IPS DF 4.7 (cell line): ENCODE results near the gene ZNF575.

Experiments used
- DNase-seq: peaks from one replicate; pipeline ENCODE4 v3.0.0-alpha.2; 2013; ENCODE audit warnings: low spot score; ENCODE audit errors: extremely low read depth

The ZNF575 gene, protein sequence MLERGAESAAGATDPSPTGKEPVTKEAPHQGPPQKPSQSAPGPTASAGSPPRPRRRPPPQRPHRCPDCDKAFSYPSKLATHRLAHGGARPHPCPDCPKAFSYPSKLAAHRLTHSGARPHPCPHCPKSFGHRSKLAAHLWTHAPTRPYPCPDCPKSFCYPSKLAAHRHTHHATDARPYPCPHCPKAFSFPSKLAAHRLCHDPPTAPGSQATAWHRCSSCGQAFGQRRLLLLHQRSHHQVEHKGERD

DNA sequence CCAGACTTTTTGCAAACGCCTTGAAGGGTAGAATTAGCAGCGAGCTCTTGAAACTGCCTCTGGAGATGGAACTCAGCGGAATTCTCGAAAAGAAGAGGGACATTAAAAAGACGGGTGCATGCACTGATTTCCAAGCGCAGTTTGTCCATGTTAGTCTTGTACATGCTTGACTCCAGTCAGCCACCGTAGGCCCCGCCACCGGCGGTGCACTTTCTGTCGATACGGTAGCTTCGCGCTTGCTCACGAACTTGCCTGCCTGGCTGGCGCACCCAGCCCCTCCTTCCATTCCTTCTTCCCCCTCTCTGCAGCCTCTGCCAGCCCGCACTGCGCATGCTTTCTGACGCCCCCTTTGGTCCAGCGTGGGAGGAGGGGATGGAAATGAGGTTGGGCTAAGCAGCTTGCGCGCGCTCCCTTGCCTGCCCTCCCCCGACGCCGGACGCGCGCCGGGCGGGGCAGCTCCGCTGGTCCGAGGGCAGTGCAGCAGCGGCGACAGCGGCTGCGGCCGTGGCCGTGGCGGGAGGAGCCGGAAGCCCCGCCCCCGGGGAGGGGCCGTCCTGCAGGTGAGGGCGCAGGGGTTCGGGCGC lies at the start of gene ZNF575:
TSS of gene ZNF575 (plus strand) at position 227 of the 584 bp plus-strand sequence. CDS start 1,235 bp downstream, outside the sequence.
- no peak for DNase-seq

DNA sequence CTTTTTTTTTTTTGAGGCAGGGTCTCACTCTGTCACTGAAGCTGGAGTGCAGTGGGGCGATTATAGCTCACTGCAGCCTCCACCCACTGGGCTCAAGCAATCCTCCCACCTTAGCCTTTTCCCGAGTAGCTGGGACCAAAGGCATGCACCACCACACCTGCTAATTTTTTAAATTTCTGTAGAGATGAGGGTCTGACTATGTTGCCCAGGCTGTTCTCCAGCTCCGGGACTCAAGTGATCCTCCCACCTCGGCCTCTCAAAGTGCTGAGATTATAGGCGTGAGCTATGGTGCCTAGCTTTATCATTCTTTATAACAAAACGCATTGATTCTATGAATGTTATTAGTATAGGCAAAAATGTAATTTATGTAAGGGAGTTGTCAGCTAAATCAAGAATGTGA lies 49.7 kb upstream of the ZNF575 start:
- DNase-seq: no peak

DNA sequence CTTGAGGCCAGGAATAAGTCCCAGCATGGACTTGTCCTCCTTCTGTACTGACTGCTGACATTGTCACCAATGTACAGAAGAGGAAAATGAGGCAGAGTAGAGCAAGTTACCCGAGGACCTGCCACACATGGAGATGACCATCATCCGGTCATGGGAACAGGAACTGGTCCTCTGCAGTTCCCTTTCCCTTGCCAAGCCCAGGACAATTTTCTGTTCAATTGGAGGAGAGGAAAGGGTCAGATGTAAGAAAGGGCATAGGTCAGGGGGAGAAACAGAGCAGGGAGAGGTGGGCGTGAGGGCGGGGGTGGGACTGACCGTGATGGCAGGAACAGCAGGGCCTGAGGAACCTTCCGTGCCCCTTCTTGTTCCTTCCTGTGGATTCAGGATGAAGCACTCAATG lies 47.0 kb upstream of the ZNF575 start:
- DNase-seq: no peak

DNA sequence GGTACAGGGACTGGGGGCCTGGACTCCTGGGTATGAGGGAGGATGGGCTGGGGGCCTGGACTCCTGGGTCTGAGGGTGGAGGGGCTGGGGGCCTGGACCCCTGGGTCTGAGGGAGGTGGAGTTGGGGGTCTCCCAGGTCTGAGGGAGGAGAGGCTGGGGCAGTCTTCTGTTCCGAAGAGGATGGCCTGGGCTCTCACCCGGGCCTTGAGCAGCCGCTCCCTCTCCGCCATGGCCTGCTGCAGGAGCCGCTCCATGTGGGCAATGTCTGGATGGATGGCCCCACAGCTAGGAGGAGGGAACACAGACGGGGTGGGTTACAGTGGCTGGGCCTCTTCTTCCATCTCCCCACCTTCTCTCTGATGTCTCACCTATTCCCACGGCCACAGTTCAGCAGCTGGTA lies 46.6 kb upstream of the ZNF575 start:
- DNase-seq: no peak

DNA sequence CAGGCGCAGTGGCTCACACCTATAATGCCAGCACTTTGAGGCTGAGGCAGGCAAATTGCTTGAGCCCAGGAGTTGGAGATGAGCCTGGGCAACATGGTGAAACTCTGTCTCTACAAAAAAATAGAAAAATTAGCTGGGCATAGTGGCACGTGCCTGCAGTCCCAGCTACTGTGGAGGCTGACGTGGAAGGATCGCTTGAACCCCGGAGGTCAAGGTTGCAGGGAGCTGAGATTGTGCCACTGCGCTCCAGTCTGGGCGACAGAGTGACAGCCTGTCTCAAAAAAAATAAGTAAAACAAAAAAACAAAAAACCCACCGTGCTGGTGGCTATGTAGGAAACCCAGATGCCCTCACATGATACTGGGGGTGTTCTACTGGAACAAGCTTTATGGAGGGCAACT lies 44.8 kb upstream of the ZNF575 start:
- DNase-seq: no peak

DNA sequence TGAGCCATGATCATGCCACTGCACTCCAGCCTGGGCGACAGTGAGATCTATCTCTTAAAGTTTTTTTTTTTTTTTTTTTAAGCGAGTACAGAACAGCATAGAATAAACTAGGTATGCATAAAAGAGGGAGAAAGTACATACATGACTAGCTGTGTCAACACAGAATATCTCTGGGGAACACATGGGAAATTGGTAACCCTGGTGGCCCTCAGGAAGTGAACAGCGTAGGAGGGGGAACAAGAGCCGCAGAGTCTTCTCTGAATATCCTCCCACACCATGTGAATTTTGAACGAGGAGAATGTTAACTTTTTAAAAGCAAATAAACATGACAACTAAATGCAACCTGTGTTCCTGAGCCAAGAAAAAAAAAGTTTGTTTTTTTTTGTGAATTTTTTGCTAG lies 43.7 kb upstream of the ZNF575 start:
- no peak for DNase-seq

DNA sequence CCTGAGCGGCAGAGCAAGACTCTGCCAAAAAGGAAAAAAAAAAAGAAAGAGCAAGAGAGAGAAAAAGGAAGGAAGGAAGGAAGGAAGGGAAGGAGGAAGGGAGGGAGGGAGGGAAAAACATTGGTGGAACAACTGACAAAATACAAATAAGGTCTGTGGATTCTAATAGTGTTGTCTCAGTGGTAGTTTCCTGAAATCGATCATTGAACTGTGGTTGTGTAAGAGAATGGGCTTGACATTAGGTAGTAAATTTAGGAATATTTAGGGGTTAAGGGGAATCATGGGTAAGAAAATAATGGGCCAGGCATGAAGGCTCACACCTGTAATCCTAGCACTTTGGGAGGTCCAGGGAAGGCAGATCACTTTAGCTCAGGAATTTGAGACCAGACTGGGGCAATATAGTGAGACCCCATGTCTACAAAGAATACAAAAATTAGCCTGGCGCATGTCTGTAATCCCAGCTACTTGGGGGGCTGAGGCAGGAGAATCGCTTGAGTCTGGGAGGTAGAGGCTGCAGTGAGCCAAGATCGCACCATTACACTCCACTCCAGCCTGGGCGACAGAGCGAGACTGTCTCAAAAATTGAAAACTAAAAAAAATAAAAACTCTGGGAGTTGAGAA lies 42.9 kb upstream of the ZNF575 start:
- no peak for DNase-seq

DNA sequence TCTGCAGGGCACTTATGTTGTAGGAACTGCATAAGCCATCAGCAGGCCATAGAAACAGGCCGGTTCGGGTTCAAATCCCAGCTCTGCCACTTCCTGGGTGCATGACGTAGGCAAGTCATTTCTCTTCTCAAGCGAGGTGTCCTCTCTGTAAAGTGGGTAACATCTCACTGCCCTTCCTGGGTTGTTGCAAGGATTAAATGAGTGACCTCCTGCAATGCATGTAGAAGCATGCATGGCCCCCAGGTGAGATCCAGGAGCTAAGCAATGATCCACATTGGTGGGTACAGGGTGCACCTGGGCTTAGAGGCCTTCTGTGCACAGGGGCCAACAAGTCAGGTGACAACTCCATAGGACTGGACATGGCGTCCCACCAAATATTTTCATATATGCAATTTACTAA lies 42.2 kb upstream of the ZNF575 start:
- DNase-seq: no peak

DNA sequence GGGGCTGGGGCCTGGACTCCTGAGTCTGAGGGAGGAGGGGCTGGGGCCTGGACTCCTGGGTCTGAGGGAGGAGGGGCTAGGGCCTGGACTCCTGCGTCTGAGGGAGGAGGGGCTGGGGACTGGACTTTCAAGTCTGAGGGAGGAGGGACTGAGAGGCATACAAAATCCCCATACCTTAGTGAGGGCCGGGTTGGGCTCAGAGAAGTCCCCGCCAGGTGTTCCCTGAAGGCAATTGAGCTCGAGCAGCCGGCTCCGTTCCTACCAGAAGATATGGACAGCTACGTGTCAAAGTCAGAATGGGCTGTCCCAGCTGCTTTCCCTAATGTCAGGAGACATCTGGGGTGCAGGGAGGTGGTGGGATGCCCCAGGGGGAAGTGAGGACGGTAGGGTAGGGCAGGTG lies 37.9 kb upstream of the ZNF575 start:
- no peak for DNase-seq

DNA sequence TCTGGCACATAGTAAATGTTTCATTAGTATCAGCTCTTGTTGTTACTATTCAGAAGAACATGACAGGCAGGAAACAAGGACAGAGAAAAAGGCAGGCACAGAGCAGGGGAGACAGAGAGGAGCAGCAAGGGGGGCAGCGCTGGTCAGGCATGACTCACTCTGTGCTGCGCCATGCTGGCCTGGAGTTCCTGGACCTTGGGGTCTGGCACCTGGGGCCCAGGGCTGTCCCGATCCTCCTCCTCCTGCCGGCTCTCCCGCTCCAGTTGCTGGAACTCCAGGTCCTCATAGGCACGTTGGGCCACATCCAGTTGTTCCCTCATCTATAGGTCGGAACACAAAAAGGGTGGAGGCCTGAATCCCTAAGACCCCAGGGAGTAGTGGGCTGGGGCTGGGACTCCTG lies 36.0 kb upstream of the ZNF575 start:
- DNase-seq: no peak

DNA sequence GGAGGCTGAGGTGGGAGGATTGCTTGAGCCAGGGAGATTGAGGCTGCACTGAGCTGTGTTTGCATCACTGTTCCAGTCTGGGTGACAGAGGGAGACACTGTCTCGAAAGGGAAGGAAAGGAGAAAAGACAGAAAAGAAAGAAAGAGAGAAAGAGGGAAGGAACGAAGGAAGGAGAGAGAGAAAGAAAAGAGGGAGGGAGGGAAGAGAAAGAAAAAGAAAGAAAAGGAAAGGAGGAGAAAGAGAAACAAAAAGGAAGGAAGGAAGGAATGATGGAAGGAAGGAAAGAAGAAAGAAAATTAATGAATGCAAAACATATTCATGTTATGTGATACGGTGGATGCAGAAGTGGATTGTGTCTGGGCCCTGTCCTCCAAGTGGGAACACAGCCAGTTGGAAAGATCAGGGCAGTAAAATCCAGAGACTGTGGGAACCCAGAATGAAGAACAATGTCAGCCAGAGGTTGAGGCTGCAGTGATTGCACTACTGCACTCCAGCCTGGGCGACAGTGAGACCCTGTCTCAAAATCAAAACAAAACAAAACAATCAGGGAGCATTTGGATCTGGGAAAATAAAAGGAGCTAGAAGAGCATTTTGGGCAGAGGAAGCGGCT lies 34.6 kb upstream of the ZNF575 start:
- DNase-seq: no peak

DNA sequence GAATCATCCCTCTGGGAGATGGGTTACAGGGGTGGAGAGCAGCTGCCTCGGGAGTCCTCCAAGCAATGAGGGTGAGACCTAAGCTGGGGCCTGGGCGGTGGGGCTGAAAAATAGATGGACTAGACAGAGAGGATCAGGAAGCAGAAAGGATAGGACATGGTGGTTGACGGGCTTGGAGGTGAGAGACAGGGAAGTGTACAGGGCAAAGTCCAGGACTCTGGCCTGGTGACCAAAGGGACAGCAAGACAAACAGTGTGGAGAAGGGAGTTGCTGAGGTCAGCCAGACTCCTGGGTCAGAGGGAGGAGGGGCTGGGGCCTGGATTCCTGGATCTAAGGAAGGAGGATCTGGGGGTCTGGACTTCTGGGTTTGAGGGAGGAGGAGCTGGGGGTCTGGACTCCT lies 33.9 kb upstream of the ZNF575 start:
- no peak for DNase-seq

DNA sequence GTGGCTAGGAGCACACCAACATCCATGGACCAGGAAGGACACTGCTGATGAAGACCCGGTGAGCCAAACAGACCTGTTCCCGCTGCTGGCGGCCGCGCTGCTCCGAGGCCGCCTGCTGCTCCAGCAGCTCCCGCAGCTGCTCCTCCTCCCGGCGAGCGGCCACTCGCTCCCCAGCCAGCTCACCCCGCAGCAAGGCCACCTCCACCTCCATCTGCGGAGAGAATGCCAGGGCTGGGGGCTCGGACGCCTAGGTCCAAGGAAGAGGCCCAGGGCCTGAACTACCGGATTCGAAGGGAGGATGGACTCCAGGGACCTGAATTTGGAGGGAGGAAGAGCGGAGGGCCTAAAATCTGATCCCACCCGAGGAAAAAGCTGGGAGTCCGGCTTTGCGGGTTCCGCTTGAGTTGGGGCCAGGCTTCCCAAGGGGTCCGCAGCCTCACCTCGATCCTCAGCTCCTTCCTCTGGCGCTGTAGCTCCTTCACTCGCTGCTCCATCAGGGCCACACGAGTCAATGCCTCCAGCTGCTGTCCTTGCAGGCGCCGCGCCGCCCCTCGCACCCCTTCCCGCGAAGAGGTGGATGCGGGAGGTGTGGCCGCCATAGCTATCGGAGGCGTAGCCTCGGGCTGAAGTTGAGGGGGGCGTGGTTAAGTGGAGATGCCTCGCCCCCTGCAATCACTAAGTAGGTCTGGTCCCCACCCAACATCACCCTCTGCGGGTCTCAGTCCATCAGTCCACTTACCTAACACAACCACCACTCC lies 31.1 kb upstream of the ZNF575 start:
- no peak for DNase-seq

DNA sequence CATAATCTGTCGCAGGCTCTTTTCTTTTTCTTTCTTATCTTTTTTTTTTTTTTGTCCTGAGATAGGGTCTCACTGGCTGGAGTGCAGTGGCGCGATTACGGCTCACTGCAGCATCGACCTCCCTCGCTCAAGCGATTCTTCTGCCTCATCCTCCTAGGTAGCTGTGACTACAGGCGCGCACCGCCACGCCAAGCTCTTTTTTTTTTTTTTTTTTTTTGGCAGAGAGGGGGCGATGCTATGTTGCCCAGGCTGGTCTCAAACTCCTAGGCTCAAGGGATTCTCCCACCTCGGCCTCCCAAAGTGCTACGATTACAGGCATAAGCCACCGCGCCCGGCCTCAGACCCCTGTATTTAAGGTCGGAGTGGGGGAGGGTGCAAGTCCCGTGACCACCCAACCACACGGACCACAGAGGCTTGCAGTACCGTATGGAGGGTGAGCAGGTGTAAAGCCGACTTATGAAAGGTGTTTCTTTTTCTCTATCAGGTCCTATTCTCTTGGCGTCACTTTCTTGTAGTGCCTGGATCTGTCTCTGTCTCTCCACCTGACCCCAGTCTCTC lies 30.5 kb upstream of the ZNF575 start:
- no peak for DNase-seq

DNA sequence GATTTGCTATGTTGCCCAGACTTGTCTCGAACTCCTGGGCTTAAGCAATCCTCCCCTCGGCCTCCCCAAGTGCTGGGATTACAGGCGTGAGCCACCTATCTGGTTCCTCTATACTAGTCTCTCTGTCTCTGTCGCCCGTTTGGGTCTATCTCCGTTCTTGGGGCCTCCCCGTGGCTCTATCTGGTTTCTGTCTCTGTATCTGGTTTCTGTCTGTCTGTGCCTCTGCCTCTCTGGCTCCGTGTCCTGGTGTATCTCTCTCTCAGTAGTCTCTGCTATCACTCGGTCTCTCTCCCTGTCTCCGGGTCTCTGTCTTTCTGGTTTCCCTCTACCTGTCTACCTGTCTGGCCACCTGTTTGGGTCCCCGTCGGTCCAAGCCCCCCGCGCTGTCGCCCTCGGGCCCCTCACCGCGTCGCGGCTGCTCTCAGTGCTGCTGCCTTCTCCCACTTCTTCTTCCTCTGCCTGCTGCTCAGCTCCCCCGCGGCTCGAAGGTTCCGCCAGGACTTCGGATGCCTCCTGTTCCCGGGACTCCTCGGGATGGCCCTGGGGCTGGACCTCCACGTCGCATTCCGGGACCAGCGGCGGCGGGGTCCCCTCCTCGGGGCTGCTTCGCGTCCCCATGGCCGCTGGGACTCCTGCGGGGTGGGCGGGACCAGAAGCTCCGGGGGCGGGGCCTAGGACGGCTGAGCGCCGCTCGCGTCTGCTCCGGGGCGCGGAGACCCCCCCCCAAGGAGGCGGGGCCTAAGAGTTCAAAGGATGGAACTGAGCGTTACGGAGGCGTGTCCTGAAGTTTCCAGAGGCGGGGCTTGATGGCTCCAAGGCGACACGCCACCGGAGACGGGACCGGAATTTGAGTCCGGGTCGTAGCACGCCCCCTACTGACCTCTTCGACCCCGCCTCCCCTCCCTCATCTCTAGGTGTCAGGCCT lies 29.2 kb upstream of the ZNF575 start:
- no peak for DNase-seq

DNA sequence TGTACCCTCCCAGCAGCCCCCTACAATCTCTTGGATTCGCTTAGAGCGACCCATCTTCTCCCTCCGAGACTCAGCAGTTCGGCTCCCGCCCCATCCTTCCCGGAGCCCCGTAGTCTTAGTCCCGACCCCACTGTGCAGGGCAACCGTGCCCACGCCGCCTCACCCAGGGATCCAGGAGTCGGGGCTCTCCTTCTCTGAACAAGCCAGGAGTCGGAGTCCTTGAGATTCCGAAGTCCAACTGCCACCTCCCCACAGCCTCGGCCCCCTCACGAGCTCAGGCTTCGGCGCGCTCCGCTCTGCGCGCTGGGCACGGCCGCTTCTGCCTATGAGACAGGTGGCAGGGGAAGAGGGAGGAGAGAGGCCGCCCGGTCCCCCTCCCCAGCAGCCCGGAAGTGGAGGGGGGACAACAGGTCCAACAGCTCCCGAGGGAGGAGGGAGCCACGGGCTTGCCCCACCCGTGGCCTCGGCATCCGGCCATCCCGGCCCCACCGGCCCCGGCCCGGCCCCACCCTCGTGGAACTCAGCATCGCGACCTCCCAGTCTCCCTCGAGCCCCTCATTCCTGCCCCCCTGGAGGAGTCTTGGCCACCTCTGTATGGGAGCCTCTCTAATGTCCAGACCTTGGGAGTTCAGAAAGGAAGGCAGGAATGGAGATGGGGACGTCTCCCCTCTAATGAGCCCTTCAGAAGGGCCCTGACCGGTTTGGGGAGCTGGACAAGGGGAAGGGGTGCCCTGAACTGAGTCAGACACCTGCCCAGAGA lies 28.4 kb upstream of the ZNF575 start, which contains the start of gene PHLDB3:
TSS of gene PHLDB3 (minus strand) at position 321 of the 760 bp plus-strand sequence. CDS start 628 bp downstream, outside the sequence.
- DNase-seq: no peak

DNA sequence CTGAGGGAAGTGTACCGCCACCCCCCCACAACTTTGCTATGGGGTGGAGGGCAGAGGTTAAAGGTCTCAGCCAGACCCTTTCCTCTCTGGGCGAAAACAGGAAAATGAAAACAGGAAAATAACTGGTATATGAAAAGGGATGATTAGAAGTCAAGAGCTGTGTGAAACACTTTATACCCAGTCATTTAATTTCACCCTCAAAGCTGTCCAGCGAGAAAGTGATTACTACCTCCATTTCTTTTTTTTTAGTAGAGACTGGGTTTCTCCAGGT lies 27.9 kb upstream of the ZNF575 start:
- DNase-seq: no peak

DNA sequence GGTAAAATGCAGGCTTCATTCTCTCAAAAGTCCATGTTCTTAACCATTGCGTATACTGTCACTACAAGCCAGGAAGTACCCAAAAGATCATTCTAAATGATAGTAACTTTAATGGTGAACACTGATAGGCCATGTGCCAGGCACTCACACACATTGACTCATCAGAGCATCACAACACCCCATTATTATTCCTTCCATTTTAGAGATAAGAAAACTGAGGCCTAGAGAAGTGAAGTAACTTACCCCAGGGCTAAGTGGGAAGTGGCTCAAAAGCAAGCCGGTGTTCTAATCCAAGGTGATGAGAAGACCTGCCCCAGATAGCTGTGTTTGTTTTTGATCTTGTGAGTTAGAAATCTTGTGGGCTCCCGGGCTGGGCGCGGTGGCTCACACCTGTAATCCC lies 27.0 kb upstream of the ZNF575 start:
- DNase-seq: no peak

DNA sequence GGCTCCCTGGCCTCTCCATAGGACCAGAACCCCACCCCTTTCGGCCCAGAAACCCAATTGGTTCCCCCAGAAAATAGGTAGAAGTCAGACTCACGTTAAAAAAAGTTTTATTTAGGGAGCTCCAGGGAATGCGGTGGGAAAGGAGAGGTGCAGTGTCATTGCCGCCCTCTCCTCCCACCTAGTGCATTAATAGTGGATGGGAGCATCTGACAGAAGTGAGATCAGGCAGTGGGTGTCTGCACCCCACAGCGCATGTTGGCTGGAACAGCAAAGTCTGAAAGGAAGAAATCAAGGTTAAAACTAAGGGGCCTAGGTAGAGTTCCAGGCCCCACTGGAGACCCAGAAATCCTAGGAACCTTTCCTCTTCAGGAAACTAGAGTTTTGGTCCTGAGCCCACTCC lies 26.4 kb upstream of the ZNF575 start:
- DNase-seq: no peak

DNA sequence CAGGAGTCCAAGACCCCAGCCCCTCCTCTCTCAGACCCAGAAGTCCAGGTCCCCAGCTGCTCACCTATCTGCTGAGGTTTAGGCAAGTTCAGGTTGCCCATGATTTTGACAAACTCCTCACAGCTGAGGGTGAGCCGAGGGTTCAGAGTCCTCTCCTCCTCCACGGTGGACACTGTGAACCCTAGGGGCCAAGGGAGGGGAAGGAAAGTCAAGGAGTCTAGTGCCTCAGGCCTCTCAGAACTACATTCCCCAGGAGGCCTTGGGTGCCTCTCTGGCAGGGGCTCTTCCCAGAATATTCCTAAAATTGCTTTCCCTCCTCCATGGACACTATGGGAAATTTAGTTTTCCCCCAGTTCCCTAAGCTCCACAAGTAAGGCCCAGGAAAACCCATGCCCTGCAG lies 25.1 kb upstream of the ZNF575 start:
- no peak for DNase-seq
